ENCODE measurements around the gene CASP7. TPM values are rescaled to one million over a fixed set of nuclear protein-coding genes. Genes with fewer than 3 reads are reported as not detected.
"Not testable (repeated sequence)": the region's sequence is repeated elsewhere in the genome, so short reads cannot be mapped to it uniquely, and the experiment has no call there.

Gene CASP7
- total RNA-seq, 1 experiment from 2014 or later: 56.8 TPM

DNA sequence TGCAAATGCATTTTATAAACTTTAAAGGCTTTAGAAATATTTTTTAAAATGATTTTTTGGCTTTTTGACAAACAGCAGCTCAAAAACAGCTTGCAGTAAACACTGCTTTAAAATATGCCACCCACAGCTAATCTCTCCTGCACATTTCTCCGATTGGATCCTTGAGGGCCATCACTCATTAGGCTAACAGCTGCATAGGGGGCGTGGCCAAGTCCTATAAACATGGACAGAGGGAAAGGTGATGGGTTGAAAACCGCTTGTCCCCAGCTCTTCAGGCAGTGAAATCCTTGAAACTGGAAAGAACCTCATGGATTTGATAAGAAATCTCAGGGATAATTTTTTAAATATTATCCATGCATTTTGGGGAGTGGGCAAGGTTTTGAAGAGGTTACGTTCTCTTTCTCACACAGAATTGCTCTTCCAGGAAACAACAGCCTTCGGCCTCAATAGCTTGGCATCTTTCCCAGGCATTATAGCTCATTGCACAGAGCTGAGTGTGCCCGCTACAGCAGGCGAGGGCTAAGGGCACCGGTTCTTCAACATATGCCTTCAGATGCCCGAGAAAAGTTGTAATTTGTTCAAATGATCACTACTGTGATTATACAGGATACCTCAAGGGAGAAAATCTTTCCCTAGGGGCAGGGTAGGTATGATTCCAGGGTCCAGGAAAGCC is 73.4 kb downstream of the CASP7 start:
- peak; percentile 22 for DNase-seq (ENCODE audit: low spot score)

GRCh38 chr10:113754125-113754524 is 74.4 kb downstream of the CASP7 start:
- no peak for DNase-seq (ENCODE audit: low spot score)

DNA sequence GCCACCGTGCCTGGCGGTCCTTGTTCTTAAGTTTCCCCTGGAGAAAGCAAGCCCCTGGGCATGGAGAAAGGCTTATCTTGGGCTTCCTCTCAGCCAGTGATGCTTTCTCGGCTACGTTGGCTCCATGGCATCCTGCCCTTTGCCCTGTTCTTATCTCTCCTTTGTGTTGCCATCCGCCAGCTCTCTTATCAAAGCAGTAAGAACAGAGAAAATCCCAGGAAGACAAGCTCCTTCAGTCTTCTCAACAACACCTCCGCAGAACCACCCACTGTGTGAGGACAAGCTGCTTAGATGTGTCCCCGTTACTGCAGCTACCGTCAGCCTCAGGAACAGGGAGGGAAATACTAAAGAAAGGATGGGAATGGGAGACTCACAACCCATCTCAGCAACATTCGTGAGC is 75.1 kb downstream of the CASP7 start:
- no peak for DNase-seq (ENCODE audit: low spot score)

DNA sequence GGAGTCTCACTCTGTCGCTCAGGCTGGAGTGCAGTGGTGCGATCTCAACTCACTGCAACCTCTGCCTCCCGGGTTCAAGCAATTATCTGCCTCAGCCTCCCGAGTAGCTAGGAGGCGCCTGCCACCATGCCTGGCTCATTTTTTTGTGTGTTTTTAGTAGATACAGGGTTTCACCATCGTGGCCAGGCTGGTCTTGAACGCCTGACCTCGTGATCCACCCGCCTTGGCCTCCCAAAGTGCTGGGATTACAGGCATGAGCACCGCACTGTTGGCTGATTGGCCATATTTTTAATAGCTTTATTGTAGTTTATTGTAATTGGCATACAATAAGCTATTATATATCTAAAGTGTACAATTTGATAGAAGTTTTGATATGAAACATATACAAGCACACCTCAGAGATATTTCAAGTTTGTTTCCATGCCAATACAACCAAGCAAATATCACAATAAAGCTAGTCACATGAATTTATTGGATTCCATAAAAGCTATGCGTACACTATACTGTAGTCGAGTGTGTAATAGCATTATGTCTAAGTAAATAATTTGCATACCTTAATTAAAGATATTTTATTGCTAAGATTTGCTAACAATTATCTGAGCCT is 77.3 kb downstream of the CASP7 start:
- no peak for DNase-seq (ENCODE audit: low spot score)

DNA sequence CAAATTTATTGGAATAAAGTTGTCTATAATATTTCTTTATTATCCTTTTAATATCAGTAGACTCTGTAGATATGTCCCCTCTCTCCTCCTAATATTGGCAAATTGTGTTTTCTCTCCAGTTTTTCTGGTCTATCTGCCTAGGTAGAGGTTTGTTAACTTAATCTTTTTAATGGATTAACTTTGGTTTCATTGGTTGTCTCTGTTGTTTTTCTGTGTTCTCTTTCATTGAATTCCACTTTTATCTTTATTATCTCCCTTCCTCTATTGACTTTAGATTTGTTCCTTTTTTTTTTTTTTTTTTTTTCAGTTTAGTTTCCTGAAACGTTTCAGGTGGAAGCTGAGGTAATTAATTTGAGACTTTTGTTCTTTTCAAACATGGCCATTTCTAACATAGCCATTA is 82.4 kb downstream of the CASP7 start:
- DNase-seq (ENCODE audit: low spot score): no peak

DNA sequence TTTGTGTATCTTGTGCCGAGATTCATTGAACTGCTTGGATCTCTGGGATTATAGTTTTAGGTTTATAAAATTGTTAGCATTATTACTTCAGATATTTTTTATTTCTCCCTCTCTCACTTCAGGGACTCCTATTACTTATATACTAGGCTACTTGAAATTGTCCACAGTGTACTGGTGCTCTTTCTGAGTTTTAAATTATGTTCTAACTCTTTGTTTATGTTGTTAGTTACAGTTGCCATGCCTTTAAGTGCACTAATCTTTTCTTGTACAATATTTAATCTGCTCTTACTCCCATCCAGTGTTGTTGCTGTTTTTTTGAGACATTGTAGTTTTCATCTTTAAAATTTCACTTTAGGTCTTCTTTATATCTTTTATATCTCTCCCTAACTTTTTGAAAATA is 84.9 kb downstream of the CASP7 start:
- no peak for DNase-seq (ENCODE audit: low spot score)

DNA sequence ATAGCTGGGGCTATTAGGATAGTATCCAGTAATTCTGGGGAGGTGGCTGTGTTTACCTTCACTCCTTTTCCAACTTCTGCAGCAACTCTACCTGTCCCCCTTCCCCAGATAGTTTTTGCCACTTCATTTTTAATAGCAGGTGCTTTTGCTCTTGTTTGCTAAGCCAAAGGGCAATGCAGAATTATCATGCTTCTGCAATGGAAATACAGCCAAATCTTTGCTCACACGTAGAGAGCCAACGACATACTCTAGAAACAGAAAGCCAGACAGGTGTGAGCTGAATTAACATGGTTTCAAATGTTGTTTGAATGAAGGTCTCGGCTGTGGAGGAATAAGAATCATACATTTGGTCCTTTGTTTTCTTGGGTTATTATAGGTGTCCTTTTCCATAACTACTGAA is 86.2 kb downstream of the CASP7 start:
- no peak for DNase-seq (ENCODE audit: low spot score)

GRCh38 chr10:113767222-113767621 is 87.5 kb downstream of the CASP7 start:
- DNase-seq (ENCODE audit: low spot score): no peak

GRCh38 chr10:113770346-113770745 is 90.6 kb downstream of the CASP7 start:
- no peak for DNase-seq (ENCODE audit: low spot score)

GRCh38 chr10:113771131-113771530 is 91.4 kb downstream of the CASP7 start:
- not testable (repeated sequence) for DNase-seq (ENCODE audit: low spot score)

GRCh38 chr10:113775686-113776294 is 96.1 kb downstream of the CASP7 start:
- DNase-seq (ENCODE audit: low spot score): no peak

DNA sequence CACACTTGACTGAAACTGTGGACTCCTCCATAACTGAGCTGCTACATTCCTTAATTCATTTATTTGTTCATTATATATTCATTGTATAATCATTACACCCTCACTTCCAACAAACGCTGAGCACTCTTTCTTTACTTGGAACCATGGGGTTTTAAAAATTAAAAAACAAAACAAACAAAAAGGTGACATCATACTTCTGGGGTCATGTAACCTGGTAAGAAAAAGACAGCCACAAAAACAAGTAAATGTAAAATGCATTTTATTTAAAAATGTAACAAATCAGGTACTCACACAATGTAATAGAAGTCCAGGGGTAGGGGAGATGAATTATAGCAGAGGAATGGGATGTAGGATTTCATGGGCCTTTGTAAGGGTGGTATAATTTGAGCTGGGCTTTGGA is 96.8 kb downstream of the CASP7 start:
- no peak for DNase-seq (ENCODE audit: low spot score)

Other genes starting within 250 kb of the CASP7 start
- not detected in 2 replicates for gene HABP2, start 126.9 kb upstream of the CASP7 start, total RNA-seq (2014; rRNA removed; shearing (Covaris generic))
- gene NRAP, start 15.9 kb upstream of the CASP7 start, total RNA-seq (2014; rRNA removed; shearing (Covaris generic)): 0.02 TPM in 1 of 2 replicates, not detected in the other
- gene PLEKHS1, start 71.8 kb downstream of the CASP7 start, total RNA-seq (2014; rRNA removed; shearing (Covaris generic)): 0.80 and 1.5 TPM in 2 replicates
- 10.2 and 14.7 TPM in 2 replicates for gene DCLRE1A, start 174.2 kb downstream of the CASP7 start, total RNA-seq (2014; rRNA removed; shearing (Covaris generic))
- gene NHLRC2, start 174.7 kb downstream of the CASP7 start, total RNA-seq (2014; rRNA removed; shearing (Covaris generic)): 7.6 and 10.2 TPM in 2 replicates